RPMI7951 (cell line): Measurements from ENCODE around the gene STAT5B. TPM values are rescaled to one million over a fixed set of nuclear protein-coding genes. Genes with fewer than 3 reads are reported as not detected.
"Not testable (repeated sequence)": the region's sequence is repeated elsewhere in the genome, so short reads cannot be mapped to it uniquely, and the experiment has no call there.

Source experiments
- DNase-seq: peaks from one replicate; pipeline ENCODE4 v3.0.0-alpha.2; 2012; ENCODE audit warnings: low read depth
- total RNA-seq: library from RNA; depleted of rRNA; stranded (reverse); fragments of >200 nt; shearing (Covaris generic); gene quantifications from 2 replicates; pipeline ENCODE4 v1.2.3, GENCODE V29; 2014

STAT5B gene
- total RNA-seq, 1 experiment from 2014 or later: 11.2 TPM

DNA sequence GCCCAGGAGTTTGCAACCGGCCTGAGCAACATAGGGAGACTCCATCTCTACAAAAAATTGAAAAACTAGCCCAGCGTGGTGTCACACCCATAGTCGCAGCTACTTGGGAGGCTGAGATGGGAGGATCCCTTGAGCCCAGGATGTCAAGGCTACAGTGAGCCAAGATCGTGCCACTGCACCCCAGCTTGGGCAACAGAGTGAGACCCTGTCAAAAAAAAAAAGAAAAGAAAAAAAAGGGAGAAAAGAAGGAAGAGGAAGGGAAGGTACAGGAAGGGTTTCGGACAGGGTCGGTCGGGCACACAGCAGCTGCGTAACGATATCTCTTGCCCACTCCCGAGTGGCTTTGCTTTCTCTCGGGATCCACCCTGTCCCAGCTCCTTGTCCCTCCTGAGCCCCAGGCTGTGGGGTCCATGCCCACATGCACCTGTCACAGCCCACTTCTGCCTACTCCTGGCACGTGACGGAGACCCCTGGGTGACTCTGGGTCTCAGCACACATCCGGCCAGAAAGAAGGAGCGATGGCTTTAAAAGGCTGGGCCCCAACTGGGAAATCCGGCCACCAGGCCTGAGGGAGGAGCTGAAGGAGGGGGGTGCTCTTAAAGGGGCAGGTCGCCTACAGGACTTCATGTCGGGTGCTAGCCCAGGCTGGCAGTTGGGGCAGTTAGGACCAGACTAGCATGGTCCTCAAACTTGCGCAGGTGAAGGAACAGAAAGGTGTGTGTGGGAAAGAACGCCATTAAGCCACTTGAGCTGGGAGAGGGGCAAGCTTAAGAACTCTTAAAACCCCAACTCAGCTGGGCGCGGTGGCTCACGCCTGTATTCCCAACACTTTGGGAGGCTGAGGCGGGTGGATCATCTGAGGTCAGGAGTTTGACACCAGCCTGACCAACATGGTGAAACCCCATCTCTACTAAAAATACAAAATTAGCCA lies 82.0 kb downstream of the STAT5B start, which contains the start of gene GHDC:
GHDC (minus strand) TSS at position 526 of the 931 bp plus-strand sequence. CDS start 913 bp downstream, outside the sequence.
- DNase-seq: peak; percentile 77

DNA sequence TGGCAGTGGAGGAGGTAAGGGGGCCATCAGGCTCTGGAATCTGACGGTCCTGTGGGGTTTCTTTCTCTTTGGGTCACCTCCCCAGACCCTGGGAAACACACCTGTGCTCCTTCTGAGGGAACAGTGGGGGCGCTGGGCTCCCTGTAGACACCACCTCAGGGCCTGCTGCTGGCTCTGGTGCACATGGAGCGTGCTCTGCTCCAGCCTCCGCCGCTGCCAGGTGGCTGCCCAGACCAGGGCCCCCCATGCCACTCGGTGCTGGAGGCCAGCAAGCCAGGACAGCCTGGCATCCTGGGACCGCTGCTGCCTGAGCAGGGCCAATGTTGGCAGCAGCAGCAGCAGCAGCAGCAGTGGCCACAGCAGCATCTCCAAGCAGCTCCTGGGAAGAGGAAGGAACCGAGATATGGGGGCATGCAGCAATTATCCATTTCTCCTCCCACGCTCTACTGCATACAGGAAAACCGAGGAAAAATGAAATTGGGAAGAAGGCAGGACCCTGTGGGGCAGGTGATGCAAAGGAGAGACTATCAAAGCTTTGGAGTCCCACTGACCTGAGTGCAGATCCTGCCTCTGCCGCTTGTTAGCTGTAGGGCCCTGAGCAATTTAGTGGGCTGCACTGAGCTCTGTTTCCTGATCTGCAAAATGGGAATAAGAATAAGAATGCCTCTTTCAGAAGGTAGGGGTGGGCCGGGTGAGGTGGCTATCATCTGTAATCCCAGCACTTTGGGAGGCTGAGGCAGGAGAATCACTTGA lies 82.8 kb downstream of the STAT5B start:
- DNase-seq: no peak

DNA sequence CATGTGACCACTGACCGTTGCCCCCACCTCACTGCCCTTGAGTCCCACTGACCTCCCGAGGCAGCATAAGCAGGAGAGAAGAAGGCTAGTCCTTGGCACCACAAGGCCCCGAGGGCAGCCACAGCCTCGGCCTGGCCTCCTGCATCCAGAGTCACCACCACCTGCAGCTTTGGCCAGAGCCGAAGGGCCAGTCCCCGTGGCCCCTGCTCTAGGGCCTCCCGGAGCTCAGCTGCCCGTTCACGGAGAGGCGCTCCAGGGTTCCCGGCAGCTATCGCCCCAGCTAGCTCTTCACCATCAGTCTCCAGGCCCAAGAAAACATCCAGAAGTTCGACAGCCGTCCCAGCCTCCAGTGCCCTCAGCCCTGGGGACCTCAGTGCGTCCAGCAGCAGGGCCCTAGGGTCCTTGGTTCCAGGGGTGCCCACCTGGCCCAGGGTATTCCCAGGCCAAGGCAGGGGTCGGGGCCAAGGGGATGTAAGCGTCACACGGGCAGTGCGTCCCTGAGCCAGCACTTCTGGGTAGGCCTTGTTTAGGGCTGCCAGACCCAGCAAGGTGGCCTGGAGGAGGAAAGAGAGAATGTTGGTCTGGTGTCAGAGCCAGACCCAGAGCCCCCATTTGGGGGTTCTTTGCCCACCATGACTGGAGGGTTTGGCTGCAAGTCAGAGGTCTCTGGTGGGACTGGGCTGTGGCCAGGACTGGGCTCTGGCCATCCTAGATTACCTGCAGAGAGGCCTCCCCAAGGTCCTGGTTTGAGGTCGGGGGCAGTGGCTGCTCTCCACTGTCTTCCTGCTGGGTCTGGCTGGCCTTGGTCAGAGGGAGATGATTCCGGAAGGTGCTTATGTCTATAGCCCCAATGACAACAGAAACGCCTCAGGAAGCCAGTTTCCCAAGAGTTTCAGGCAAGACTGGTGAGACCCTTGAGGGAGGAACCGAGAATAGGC lies 83.7 kb downstream of the STAT5B start:
- no peak for DNase-seq

DNA sequence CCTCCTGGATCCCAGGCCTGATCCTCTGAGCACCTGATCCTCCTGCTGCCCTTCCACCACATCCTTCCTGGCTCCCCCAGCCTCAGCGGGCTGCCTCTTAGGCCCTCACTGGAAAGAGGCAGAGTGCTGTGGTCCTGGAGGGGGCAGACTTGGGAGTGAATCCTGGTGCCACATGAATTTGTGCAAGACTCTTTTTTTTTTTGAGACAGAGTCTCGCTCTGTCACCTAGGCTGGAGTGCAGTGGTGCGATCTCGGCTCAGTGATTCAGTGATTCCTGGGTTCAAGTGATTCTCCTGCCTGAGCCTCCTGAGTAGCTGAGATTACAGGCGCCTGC lies 84.9 kb downstream of the STAT5B start:
- no peak for DNase-seq

DNA sequence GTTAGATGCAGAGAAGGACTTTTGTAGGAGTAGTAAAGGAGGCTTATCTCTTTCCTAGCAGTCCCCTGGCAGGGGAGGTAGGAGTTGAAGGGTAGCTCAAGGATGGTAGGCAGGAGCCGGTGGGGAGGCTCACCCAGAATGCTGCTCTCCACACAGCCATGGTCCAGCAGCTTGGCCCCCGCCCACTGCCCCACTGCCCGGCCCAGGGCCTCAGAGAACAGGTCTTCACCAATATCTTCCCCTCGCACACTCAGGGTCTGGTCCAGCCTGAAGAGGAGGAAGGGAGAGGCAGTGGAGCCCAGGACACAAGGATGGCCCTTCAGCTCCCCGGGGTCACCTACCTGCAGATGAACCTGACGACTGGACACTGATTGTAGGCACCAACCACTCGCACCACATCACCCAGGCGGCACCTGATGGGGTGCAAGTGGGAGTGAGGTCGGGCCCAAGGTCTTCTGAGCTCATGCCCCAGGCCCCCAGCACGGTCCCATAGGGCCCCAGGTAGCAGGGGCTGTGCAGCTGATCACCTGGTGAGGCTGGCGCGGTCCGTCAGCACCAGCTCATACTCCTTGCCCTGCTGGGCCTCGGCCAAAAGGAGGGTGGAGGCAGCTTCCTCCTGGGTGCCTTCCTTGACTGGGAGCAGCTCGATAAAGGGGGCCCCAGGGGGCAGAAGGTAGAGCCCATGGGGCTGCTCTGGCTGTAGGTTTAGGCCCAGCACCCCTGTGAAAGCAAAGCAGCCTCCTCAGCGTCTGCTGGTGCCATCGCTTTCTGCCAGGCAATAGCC lies 85.5 kb downstream of the STAT5B start:
- DNase-seq: no peak

DNA sequence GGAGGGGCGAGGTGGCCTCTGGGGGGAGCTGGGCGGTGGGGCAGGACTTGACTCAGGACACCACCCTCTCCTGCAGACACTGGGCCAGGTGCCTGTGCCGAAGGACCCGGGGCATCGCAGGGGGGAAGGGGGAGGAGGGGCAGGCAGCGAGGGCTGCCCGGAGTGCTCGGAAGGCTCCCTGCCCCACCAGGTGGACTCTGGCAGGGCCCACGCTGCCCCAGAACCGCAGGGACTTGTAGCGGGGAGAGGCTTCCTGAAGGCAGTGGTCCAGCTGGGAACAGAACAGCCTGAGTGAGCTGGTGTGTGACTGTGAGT lies 86.6 kb downstream of the STAT5B start:
- no peak for DNase-seq

DNA sequence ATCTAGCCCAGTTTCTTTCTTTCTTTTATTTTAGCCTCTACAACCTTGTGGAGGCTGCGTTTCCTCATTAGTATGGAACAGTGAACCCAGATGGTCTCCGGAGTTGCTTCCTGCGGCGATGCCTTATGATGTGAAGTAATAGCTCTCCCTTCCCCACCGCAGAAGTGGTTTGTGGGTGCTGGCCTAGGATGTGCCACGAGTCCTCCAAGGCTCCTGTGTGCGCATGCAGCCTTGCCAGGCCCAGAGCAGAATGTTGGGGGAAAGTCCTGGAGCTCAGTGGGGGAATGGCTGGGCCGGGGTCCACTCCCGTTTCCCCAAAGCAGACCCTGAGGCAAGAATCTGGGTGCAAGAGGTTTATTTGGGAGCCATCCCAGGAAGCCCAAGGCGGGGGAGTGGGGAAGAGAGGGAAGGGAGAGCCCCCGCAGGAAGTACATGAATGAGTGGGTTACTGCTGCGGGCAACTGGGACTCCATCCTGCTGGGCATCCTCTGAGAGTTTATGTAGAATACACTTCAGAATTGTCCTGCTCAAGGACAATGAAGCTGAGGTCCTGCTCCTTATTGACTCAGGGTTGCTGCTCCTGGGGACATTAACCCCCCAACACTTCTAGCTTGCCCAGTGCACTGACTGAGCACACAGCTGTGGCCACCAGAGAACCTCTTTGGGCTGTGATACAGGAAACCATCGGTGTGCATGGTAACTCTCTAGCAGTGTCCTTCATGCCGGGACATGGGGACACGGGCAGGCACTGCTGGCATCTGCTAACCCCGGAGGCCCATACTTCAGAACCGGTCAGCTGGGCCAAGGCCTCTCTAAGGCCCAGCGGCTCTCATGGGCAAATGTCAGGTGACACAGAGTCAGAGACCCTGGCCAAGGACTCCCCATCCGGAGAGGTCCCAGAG lies 87.2 kb downstream of the STAT5B start:
- no peak for DNase-seq

DNA sequence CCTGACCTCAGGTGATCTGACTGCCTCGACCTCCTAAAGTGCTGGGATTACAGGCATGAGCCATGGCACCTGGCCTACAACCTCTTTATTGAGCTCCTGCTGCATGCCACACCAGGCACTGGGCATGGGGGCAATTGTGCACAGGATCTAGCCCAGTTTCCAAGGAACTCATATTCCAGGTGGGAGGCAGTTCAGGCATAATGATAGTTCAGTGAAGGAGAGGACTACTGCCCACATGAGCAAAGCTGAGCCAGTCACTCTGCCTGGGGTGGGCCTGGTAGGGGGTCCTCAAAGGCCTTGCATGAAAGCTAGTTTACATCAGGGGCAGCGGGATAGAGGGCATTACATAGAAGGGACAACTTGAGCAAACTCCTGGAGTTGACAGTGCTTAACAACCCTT lies 88.4 kb downstream of the STAT5B start:
- no peak for DNase-seq

DNA sequence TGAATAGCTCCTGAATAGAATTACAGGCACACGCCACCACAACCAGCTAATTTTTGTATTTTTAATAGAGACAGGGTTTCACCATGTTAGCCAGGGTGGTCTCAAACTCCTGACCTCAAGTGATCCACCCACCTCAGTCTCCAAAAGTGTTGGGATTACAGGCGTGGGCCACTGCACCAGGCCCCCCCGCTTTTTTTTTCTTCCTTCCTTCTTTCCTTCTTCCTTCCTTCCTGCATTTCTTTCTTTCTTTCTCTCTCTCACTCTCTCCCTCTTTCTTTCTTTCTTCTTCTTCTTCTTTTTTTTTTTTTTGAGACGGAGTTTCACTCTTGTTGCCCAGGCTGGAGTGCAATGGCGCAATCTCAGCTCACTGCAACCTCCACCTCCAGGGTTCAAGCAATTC lies 90.0 kb downstream of the STAT5B start:
- not testable (repeated sequence) for DNase-seq

DNA sequence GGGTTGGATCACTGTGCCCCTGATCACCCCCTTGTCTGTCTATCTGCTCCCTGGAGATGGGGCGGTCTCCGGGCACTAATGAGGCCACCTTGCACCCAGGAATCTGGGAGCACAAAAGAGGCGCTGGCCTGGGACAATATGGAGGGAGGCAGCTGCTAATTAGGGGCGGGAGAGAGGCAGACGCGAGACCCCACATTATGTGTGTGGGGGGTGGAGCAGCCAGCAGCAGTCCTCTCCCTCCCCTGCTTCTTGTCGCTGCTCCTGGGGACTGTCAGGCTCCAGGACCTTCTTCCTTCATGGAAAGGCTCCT lies 90.6 kb downstream of the STAT5B start:
- DNase-seq: no peak

DNA sequence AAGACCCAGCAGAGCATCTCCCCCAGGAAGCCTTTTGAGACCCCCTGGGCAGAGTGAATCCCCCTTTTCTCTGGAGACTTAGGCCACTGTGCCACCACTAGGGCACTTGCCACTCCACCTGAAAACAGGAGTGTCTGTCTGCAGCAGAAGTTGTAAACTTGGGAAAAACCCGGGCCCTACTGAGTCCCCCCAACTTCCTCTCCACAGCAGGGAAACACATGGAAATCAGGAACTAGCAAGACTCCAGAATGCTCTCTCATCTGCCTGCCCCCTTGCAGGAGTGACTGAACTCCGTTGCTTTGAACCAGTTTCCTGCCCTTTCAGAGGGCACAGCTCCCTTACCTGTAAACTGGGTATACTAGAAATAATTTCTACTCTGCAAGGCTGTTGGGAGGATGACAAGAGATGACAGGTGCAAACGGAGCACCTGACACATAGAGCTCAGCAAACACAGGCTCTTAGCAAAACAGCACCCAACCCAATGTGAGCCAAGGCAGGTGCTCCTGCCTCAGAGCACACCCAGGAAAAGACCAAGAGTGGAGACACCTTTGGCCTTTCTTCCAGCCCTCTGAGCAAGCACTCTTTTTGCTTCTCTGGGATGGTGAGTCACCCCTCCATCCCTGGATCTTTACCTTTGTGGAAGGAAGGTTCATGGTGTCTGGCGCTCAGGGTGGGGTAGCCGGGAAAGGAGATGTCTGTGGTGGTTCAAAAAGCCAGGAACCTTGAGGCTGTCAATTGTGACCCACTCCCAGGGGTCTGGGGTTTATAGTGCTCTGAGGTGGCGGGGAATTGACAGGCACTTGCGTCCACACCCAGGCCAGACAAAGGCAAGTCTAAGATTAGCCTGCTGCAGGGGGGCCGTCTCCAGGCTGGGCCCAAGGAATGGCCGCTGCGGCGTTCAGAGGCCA lies 91.2 kb downstream of the STAT5B start, which contains the start of gene HCRT:
HCRT (minus strand) TSS at position 740 of the 908 bp plus-strand sequence; CDS start at position 653, 87 bp downstream.
- no peak for DNase-seq

DNA sequence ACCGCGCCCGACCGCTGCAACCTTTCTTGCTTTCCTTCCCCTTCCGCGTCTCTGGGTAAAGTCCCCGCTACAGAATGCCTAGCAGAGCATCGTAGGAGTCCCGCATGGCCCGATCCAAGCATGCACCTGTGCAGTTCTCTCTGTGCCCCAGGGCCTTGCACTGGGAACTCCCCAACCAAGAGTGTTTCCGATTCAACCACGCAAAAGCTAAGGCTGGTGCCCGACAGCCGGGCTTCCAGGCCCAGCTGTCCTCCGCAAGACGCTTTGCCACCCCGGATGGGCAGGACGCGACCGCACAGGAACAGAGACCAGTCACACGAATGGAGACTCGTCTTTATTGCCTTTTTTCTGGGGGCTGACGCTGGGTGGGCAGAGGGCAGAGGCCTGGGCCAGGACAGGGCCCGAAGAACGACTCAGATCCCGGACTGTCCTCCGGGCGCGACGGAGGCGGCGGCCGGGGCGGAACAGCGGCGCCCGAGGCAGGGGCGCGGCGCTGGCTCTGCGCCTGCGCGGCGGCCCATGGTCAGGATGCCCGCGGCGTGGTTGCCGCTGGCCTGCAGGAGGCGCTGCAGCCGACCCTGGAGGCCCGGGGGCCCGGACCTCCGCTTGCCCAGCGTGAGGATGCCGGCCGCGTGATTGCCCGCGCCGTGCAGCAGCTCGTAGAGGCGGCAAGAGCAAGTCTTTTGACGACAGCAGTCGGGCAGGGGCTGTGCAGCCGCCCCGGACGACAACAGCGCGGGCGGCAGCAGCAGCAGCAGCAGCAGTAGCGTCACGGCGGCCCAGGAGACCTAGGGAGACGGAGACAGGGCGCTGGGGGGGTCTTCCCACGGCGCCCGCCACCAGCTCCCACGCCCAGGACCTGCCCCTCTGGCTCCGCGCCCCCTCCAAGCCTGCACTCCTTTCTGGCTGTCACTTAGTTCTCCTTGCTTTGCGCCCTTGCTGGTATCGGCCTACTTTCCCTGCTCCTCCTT lies 92.2 kb downstream of the STAT5B start:
- DNase-seq: peak; percentile 45

DNA sequence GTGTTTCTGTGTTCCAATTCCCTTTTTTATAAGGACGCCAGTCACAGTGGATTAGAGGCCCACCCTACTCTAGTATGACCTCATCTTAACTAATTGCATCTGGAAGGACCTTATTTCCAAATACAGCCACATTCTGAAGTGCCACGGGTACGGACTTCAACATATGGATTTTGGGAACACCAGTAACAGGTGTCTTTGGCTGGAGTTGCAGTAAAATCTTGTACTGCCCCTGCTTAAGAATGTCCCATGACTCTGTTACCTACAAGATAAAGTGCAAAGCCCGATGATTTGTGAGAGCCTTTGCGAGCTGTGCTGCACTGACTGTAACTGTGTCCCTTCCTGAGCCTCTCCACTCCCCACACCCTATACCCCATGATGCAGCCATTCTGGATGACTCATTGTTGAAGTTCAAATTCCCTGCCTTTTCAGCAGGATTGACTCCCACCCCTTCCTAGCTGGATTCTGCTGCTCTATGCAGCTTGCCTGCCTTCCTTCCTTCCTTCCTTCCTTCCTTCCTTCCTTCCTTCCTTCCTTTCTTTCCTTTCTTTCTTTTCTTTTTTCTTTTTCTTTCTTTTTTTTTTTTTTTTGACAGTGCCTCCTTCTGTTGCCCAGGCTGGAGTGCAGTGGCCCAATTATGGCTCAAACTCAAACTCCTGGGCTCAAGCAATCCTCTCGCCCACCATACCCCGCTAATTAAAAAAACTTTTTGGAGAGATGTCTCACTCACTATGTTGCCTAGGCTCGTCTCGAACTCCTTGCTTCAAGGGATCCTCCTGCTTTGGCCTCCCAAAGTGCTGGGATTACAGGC lies 93.1 kb downstream of the STAT5B start:
- peak; percentile 30 for DNase-seq

DNA sequence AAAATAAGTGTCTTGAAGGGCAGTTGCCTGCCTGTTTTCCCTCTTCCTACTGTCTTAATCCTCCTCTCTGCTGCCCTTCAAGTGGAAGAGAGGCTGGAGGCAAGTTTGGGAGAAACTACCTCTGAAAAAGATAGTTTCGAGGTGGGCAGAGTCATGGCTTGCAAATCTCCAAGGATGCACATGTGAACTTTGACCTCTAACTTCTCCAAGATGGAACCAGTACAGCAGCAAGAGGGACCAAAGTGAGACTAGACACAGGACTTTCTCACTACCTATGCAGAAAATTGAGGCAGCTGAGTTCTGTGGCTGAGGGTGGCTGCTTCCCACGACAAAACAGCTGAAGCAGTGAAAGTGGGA lies 94.4 kb downstream of the STAT5B start:
- DNase-seq: no peak

DNA sequence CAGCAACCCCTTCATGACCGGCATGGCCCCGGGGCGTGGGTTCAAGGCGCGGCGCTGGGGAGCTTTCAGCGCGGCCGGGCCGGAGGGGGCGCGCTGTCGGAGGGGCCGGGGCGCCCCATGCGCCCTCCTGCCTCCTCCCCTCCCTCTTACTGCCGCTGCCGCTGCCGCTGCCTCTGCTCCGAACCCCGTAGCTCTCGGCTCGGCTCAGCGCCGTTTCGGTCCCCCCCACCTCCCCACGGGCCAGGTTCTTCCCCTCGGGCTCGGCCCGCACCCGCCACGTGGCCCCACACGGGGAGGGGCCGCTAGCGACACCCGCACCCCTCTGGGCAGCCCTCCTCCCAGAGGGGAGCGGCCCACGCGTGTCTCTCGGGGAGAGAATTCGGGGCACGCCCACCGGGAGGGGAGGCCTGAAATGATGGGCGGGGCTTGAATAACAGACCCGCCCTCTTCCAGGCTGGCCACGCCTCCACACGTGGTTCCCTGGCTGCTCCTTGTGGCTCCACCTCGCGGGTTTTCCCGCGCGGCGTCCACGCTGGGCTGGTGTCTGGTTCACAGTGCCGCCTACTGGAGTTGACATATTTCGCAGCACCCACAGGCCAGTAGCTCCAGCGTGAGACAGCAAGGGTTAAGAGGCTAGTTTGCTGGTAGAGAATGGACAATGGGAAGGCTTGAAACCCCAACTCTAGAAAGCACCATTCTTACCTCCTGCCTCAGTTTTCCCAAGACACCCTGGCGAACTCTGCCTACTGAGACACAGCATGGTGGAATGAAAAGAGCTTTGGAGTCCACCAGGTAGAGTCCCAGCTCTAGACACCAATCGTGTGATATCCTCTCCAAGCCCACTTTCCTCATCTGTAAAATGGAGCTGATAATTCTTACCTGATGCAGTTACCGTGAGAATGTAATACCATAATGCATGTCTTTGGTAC lies 95.0 kb downstream of the STAT5B start, which contains the start of gene KCNH4:
KCNH4 (minus strand) TSS at position 221 of the 929 bp plus-strand sequence; CDS start at position 24, 197 bp downstream.
- DNase-seq: peak; percentile 72

DNA sequence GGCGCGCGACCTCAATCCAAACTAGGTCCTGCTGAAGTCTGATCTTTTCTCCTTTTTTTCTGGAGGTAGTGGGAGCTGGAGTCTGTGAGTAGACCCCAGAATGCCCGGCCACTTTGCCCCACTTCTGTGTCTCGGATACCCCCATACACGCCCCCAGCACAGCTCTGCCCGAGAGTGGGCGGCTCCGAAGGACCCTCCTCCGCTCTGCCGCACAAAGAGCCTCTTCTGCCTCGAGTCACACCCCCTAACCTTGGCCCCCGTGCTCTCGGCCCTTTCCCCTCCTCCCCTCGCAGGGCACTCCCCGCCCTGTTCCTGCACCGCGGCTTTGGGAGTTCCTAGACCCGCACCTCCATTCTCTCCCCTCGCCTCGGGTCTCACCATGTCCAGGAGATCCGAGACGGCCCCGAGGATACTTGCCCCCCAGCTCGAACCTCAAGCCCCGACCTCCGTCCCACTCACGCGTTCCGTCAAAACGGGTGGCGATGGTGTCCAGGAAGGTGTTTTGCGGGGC lies 95.7 kb downstream of the STAT5B start:
- no peak for DNase-seq
